ENCODE measurements around the gene WBP11.

WBP11 gene
- total RNA-seq, result 94.2 to 234 (median 144) reads per million in 9 experiments

GRCh38 chr12:14803011-14803829 lies at the start of gene WBP11, which contains the start of gene C12orf60:
Gene WBP11 (minus strand): TSS chr12:14803478. CDS start chr12:14801383, 2,095 bp downstream.
Gene C12orf60 (plus strand): TSS chr12:14803670. CDS start chr12:14822936, 19,266 bp downstream.
- Mint-ChIP-seq H3K36me3 (ENCODE audit: insufficient read depth) (peaks cover 20% of the 10 kb centered on the region), H3K27me3 (no peaks in the 10 kb centered on the region), H3K4me3 (no peak within 1 kb of the TSS), H3K27ac (no peak within 1 kb of the TSS), H3K9me3 (no peaks in the 10 kb centered on the region), H3K4me1 (ENCODE audit: low read depth in 2 of 2) (peaks cover 9 to 19% of the 10 kb centered on the region in 2 donors)
- DNase-seq (peak; percentile 81 to 84 (median 81)), ATAC-seq (replicated peaks) (peak; percentile 93)

- ATAC-seq (replicated peaks), result no peak
- no peaks in the 10 kb centered on the region for H3K36me3 Mint-ChIP-seq (ENCODE audit: insufficient read depth)
- no peak overlapping the region for H3K27ac Mint-ChIP-seq
- no peaks in the 10 kb centered on the region for H3K9me3 Mint-ChIP-seq
- DNase-seq, result no peak
- no peaks in the 10 kb centered on the region for H3K4me1 Mint-ChIP-seq (ENCODE audit: low read depth in 2 of 2)
- H3K27me3 Mint-ChIP-seq, result no peaks in the 10 kb centered on the region
- no peak overlapping the region for H3K4me3 Mint-ChIP-seq
Observed at GRCh38 chr12:14852880-14853279, 49.6 kb upstream of the WBP11 start.

DNA sequence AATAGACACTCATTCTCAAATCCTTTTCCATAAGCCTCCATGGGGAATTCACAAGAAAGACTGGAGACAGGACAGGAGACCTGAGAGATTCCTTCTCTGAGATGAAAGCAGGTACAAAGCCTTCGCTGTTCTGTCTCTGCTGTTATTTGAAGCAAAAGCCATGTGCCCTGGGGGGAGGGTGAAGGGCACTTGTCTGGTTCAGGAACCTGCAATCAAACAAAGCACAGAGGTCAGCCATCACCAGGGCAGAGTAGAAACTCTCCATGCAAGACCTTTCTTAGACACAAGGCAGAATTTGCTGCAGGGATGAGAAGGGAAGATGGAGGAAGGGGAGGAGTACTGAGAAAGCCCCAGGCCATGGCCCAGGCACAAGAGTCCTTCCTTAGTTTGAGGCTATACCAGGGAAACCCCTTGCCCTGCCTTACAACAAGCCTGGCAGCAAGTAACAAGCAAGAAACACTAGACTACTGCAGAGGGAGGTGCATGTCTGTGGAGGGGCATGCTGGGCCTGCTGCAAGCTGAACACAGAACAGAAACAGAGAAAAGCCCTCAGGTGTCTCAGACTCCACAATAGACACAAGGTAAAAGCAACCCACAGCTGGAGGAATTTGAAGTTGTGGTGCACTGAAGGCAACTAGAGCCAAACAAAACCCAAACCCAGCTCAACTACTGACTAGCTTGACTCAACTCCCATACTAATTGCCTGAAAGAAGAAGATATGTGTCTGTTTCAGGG lies 47.8 kb upstream of the WBP11 start:
- H3K4me3 Mint-ChIP-seq, result no peak overlapping the region
- no peaks in the 10 kb centered on the region for H3K4me1 Mint-ChIP-seq (ENCODE audit: low read depth in 2 of 2)
- H3K27me3 Mint-ChIP-seq, result no peaks in the 10 kb centered on the region
- ATAC-seq (replicated peaks), result no peak
- H3K36me3 Mint-ChIP-seq (ENCODE audit: insufficient read depth), result no peaks in the 10 kb centered on the region
- H3K9me3 Mint-ChIP-seq, result no peaks in the 10 kb centered on the region
- peak overlapping the region in 1 of 2 donors; percentile 27 for H3K27ac Mint-ChIP-seq
- DNase-seq, result no peak

- ATAC-seq (replicated peaks), result no peak
- peaks cover 0 to 5% of the 10 kb centered on the region in 2 donors for H3K4me1 Mint-ChIP-seq (ENCODE audit: low read depth in 2 of 2)
Observed at GRCh38 chr12:14849661-14850060, 46.4 kb upstream of the WBP11 start.

GRCh38 chr12:14846876-14847580 lies 43.8 kb upstream of the WBP11 start:
- no peaks in the 10 kb centered on the region for H3K9me3 Mint-ChIP-seq
- DNase-seq, result no peak
- H3K27ac Mint-ChIP-seq, result no peak overlapping the region

More at GRCh38 chr12:14849661-14850060, 46.4 kb upstream of the WBP11 start:
- Mint-ChIP-seq H3K9me3 (no peaks in the 10 kb centered on the region), H3K36me3 (ENCODE audit: insufficient read depth) (no peaks in the 10 kb centered on the region), H3K27me3 (no peaks in the 10 kb centered on the region), H3K4me3 (no peak overlapping the region), H3K27ac (no peak overlapping the region)
- no peak for DNase-seq

DNA sequence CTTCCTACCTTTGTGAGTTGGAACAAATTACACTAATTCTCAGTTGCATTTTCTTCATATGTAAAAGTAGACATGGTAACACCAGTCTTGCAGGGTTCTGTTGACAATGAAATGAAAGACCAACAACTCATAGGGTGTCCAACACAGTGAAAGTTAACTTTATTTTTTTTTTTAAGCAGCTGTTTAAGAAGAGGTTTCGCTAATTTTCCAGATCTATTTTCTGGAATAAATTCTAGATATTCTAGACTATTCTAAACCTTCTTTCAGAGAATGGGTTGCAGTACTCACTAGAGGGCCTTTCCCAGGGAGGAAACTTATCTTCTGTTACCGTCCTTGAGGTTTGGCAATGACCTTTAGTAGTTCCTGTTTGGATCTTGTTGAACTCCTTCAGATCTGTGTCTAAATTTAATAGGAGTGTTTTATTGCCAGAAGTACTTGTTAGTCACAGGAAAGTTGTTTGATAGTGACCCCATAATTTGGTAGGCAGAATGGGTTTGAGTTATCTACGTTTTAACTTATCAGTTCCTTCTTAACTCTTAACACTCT lies 42.8 kb upstream of the WBP11 start:
- H3K9me3 Mint-ChIP-seq, result no peaks in the 10 kb centered on the region
- H3K4me3 Mint-ChIP-seq, result no peak overlapping the region
- H3K27me3 Mint-ChIP-seq, result no peaks in the 10 kb centered on the region
- H3K27ac Mint-ChIP-seq, result no peak overlapping the region
- H3K36me3 Mint-ChIP-seq (ENCODE audit: insufficient read depth), result no peaks in the 10 kb centered on the region
- H3K4me1 Mint-ChIP-seq (ENCODE audit: low read depth in 2 of 2), result peaks cover 0 to 5% of the 10 kb centered on the region in 2 donors
- DNase-seq (no peak), ATAC-seq (replicated peaks) (no peak)

More at GRCh38 chr12:14846876-14847580, 43.8 kb upstream of the WBP11 start:
- H3K4me1 Mint-ChIP-seq (ENCODE audit: low read depth in 2 of 2), result peaks cover 0 to 5% of the 10 kb centered on the region in 2 donors
- no peaks in the 10 kb centered on the region for H3K36me3 Mint-ChIP-seq (ENCODE audit: insufficient read depth)
- ATAC-seq (replicated peaks), result no peak
- no peak overlapping the region for H3K4me3 Mint-ChIP-seq
- no peaks in the 10 kb centered on the region for H3K27me3 Mint-ChIP-seq

DNA sequence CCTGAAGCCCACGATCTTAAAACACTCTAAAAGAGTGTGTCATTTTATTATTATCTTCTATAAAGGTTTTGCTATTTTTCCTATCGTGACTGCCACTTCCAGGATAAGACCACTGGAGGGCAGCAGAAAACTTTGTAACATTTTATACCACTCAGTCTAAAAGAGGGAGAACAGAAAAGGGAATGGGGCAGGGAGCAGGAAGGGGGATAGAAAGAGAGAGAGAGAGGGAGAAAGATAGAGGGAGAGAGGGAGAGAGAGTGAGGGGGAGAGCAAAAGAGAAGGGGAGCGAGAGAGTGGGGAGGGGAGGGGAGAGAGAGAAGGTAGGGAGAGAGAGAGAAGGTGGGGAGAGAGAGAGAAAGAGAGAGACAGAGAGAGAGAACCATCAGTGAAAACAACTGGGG lies 42.1 kb upstream of the WBP11 start:
- Mint-ChIP-seq H3K27me3 (peaks cover 4% of the 10 kb centered on the region in 2 donors), H3K9me3 (no peaks in the 10 kb centered on the region), H3K36me3 (ENCODE audit: insufficient read depth) (no peaks in the 10 kb centered on the region), H3K4me3 (peak overlapping the region in 1 of 2 donors; percentile 0), H3K4me1 (ENCODE audit: low read depth in 2 of 2) (peaks cover 0 to 5% of the 10 kb centered on the region in 2 donors), H3K27ac (peak overlapping the region in 1 of 2 donors; percentile 67)
- DNase-seq, result peak; percentile 38 to 54 (median 39)
- ATAC-seq (replicated peaks), result peak; percentile 70

- peaks cover 0 to 5% of the 10 kb centered on the region in 2 donors for H3K4me1 Mint-ChIP-seq (ENCODE audit: low read depth in 2 of 2)
- H3K9me3 Mint-ChIP-seq, result no peaks in the 10 kb centered on the region
- no peak overlapping the region for H3K27ac Mint-ChIP-seq
- peaks cover 13 to 14% of the 10 kb centered on the region in 2 donors for H3K27me3 Mint-ChIP-seq
- ATAC-seq (replicated peaks) (no peak), DNase-seq (no peak)
- H3K36me3 Mint-ChIP-seq (ENCODE audit: insufficient read depth), result no peaks in the 10 kb centered on the region
- H3K4me3 Mint-ChIP-seq, result no peak overlapping the region
Observed at GRCh38 chr12:14844401-14844800, 41.1 kb upstream of the WBP11 start.

- H3K4me3 Mint-ChIP-seq, result no peak within 1 kb of the TSS
- DNase-seq (no peak), ATAC-seq (replicated peaks) (no peak)
- peaks cover 19 to 23% of the 10 kb centered on the region in 2 donors for H3K27me3 Mint-ChIP-seq
- H3K4me1 Mint-ChIP-seq (ENCODE audit: low read depth in 2 of 2), result peaks cover 0 to 5% of the 10 kb centered on the region in 2 donors
- no peak within 1 kb of the TSS for H3K27ac Mint-ChIP-seq
- H3K36me3 Mint-ChIP-seq (ENCODE audit: insufficient read depth), result no peaks in the 10 kb centered on the region
- no peaks in the 10 kb centered on the region for H3K9me3 Mint-ChIP-seq
Observed at GRCh38 chr12:14843425-14843887, 40.2 kb upstream of the WBP11 start, which contains the start of gene ART4. Gene ART4 (minus strand): TSS chr12:14843526. CDS start chr12:14843113, 413 bp downstream.

GRCh38 chr12:14842315-14842714 lies 39.0 kb upstream of the WBP11 start:
- ATAC-seq (replicated peaks) (no peak), DNase-seq (no peak)
- no peak overlapping the region for H3K27ac Mint-ChIP-seq
- no peaks in the 10 kb centered on the region for H3K9me3 Mint-ChIP-seq
- H3K27me3 Mint-ChIP-seq, result peaks cover 19 to 24% of the 10 kb centered on the region in 2 donors
- H3K4me1 Mint-ChIP-seq (ENCODE audit: low read depth in 2 of 2), result peaks cover 0 to 5% of the 10 kb centered on the region in 2 donors
- H3K4me3 Mint-ChIP-seq, result no peak overlapping the region
- H3K36me3 Mint-ChIP-seq (ENCODE audit: insufficient read depth), result no peaks in the 10 kb centered on the region

GRCh38 chr12:14841761-14842160 lies 38.5 kb upstream of the WBP11 start:
- ATAC-seq (replicated peaks) (no peak), DNase-seq (no peak)
- H3K27me3 Mint-ChIP-seq, result peaks cover 19 to 24% of the 10 kb centered on the region in 2 donors
- H3K27ac Mint-ChIP-seq, result no peak overlapping the region
- no peaks in the 10 kb centered on the region for H3K36me3 Mint-ChIP-seq (ENCODE audit: insufficient read depth)
- H3K9me3 Mint-ChIP-seq, result no peaks in the 10 kb centered on the region
- no peak overlapping the region for H3K4me3 Mint-ChIP-seq
- H3K4me1 Mint-ChIP-seq (ENCODE audit: low read depth in 2 of 2), result peaks cover 0 to 5% of the 10 kb centered on the region in 2 donors

- Mint-ChIP-seq H3K27ac (no peak overlapping the region), H3K36me3 (ENCODE audit: insufficient read depth) (no peaks in the 10 kb centered on the region), H3K9me3 (no peaks in the 10 kb centered on the region), H3K4me1 (ENCODE audit: low read depth in 2 of 2) (peaks cover 0 to 5% of the 10 kb centered on the region in 2 donors), H3K4me3 (no peak overlapping the region), H3K27me3 (peaks cover 24% of the 10 kb centered on the region in 2 donors)
- DNase-seq, result no peak
- no peak for ATAC-seq (replicated peaks)
Observed at GRCh38 chr12:14840616-14841015, 37.3 kb upstream of the WBP11 start.

- H3K4me1 Mint-ChIP-seq (ENCODE audit: low read depth in 2 of 2), result no peaks in the 10 kb centered on the region
- no peak overlapping the region for H3K27ac Mint-ChIP-seq
- H3K4me3 Mint-ChIP-seq, result no peak overlapping the region
- H3K9me3 Mint-ChIP-seq, result no peaks in the 10 kb centered on the region
- DNase-seq, result no peak
- ATAC-seq (replicated peaks), result no peak
- no peaks in the 10 kb centered on the region for H3K36me3 Mint-ChIP-seq (ENCODE audit: insufficient read depth)
- H3K27me3 Mint-ChIP-seq, result peaks cover 35% of the 10 kb centered on the region in 2 donors
Observed at GRCh38 chr12:14839262-14839661, 36.0 kb upstream of the WBP11 start.
